Stimulated activated naive CD4-positive, alpha-beta T cell treated with Interleukin-2 at 50 U/mL for 16 hours (primary cell): ENCODE results near the gene ALPK1.
"Not testable (repeated sequence)": the region's sequence is repeated elsewhere in the genome, so short reads cannot be mapped to it uniquely, and the experiment has no call there.

Source experiments
- DNase-seq: peaks from one replicate; lab custom pipeline; 2025; lab: John Stamatoyannopoulos, UW

Gene ALPK1

GRCh38 chr4:112284662-112285411 is 12.3 kb upstream of the ALPK1 start:
- DNase-seq, result no peak

GRCh38 chr4:112287258-112287989 is 9.7 kb upstream of the ALPK1 start:
- no peak for DNase-seq

GRCh38 chr4:112288455-112288854 is 8.7 kb upstream of the ALPK1 start:
- no peak for DNase-seq

- DNase-seq, result no peak
These were observed 7.5 kb upstream of the ALPK1 start for GRCh38 chr4:112289407-112290253.

GRCh38 chr4:112290341-112290740 is 6.8 kb upstream of the ALPK1 start:
- DNase-seq, result no peak

- DNase-seq, result no peak
These were observed 2.6 kb downstream of the ALPK1 start for GRCh38 chr4:112299721-112300120.

- DNase-seq, result no peak
These were observed 5.4 kb downstream of the ALPK1 start for GRCh38 chr4:112302320-112303274.

GRCh38 chr4:112305477-112305876 is 8.3 kb downstream of the ALPK1 start:
- not testable (repeated sequence) for DNase-seq

GRCh38 chr4:112309263-112309791 is 12.2 kb downstream of the ALPK1 start:
- DNase-seq, result peak; percentile 21

- no peak for DNase-seq
These were observed 14.3 kb downstream of the ALPK1 start for GRCh38 chr4:112311516-112311915.

GRCh38 chr4:112312610-112313239 is 15.6 kb downstream of the ALPK1 start:
- DNase-seq, result no peak

- DNase-seq, result no peak
These were observed 18.3 kb downstream of the ALPK1 start for GRCh38 chr4:112315446-112315845.

- DNase-seq, result no peak
These were observed 19.2 kb downstream of the ALPK1 start for GRCh38 chr4:112316360-112316759.

- no peak for DNase-seq
These were observed 21.3 kb downstream of the ALPK1 start for GRCh38 chr4:112318239-112319142.

- DNase-seq, result peak; percentile 68
These were observed 24.9 kb downstream of the ALPK1 start for GRCh38 chr4:112321776-112322684.

GRCh38 chr4:112322866-112323265 is 25.7 kb downstream of the ALPK1 start:
- no peak for DNase-seq

- no peak for DNase-seq
These were observed 28.4 kb downstream of the ALPK1 start for GRCh38 chr4:112325530-112325929.

GRCh38 chr4:112327965-112328733 is 31.0 kb downstream of the ALPK1 start:
- peak; percentile 12 for DNase-seq
